ENCODE measurements around the gene L3MBTL2.
A peak's percentile ranks its signal among the peaks of the same experiment; 100 is the strongest.

Gene L3MBTL2

GRCh38 chr22:41248314-41248713 lies 43.2 kb downstream of the L3MBTL2 start:
- H3K9me3 Mint-ChIP-seq, result no peaks in the 10 kb centered on the region
- no peak for DNase-seq
- H3K36me3 Mint-ChIP-seq (ENCODE audit: low read depth), result peaks cover 26% of the 10 kb centered on the region
- H3K27me3 Mint-ChIP-seq (ENCODE audit: low read depth, poor library complexity), result peaks cover 5% of the 10 kb centered on the region
- H3K4me1 Mint-ChIP-seq, result no peaks in the 10 kb centered on the region
- no peak overlapping the region for H3K27ac Mint-ChIP-seq
- TF ChIP-seq CTCF (IDR thresholded peaks at IDR 0.05), result no peak
- H3K4me3 Mint-ChIP-seq, result no peak overlapping the region

DNA sequence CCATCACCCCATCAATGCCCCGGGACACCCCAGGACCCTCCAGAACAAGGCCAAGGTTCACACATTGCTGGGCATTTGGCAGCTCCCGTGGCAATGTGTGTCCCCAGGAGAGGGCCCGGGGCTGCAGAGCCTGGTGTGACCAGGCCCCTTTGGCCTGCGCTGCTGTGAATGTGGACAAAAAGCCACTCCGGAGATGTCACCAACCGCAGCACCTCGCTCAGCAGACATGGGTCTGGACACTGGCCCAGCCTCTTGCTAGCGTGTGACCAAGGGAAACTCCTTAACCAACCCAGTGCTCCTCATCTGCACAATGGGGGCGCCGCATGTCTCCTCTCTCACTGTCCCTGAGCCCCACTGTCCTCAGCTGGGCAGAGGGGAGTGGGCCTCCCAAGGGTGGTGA lies 43.6 kb downstream of the L3MBTL2 start:
- no peak for DNase-seq
- Mint-ChIP-seq H3K27me3 (ENCODE audit: low read depth, poor library complexity) (peaks cover 5% of the 10 kb centered on the region), H3K27ac (no peak overlapping the region), H3K4me1 (no peaks in the 10 kb centered on the region), H3K9me3 (no peaks in the 10 kb centered on the region), H3K36me3 (ENCODE audit: low read depth) (peaks cover 25% of the 10 kb centered on the region), H3K4me3 (no peak overlapping the region)
- no peak for TF ChIP-seq CTCF (IDR thresholded peaks at IDR 0.05)

- Mint-ChIP-seq H3K27ac (no peak overlapping the region), H3K36me3 (ENCODE audit: low read depth) (peaks cover 29% of the 10 kb centered on the region), H3K27me3 (ENCODE audit: low read depth, poor library complexity) (peaks cover 5% of the 10 kb centered on the region), H3K4me1 (no peaks in the 10 kb centered on the region), H3K9me3 (no peaks in the 10 kb centered on the region), H3K4me3 (no peak overlapping the region)
- no peak for DNase-seq
- no peak for TF ChIP-seq CTCF (IDR thresholded peaks at IDR 0.05)
Observed at GRCh38 chr22:41249442-41249841, 44.3 kb downstream of the L3MBTL2 start.

DNA sequence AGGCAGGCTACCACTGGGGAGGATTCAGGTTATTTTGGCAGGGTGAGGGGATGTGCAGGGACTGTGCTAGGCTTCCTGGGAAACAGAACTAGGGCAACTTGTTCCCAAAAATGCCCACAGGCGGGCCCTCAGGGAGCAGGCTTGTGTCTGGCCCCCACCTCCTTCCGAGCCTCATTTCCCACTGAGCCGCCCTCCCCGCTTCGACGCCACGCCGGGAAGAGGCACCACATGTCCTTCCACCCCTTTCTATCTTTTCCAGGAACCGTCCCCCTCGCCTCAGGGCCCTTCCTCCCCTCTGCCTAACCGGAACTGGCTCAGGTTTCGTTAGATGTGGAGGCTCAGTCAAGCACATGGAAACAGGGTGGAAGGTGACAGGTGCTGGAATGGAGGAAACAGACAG lies 45.0 kb downstream of the L3MBTL2 start:
- no peak overlapping the region for H3K4me3 Mint-ChIP-seq
- H3K36me3 Mint-ChIP-seq (ENCODE audit: low read depth), result peaks cover 33% of the 10 kb centered on the region
- H3K27me3 Mint-ChIP-seq (ENCODE audit: low read depth, poor library complexity), result peaks cover 7% of the 10 kb centered on the region
- no peaks in the 10 kb centered on the region for H3K4me1 Mint-ChIP-seq
- DNase-seq, result no peak
- peak overlapping the region; percentile 57 for H3K27ac Mint-ChIP-seq
- TF ChIP-seq CTCF (IDR thresholded peaks at IDR 0.05), result no peak
- no peaks in the 10 kb centered on the region for H3K9me3 Mint-ChIP-seq

- peaks cover 9% of the 10 kb centered on the region for H3K4me1 Mint-ChIP-seq
- H3K27me3 Mint-ChIP-seq (ENCODE audit: low read depth, poor library complexity), result peaks cover 11% of the 10 kb centered on the region
- no peak for DNase-seq
- no peaks in the 10 kb centered on the region for H3K9me3 Mint-ChIP-seq
- no peak overlapping the region for H3K4me3 Mint-ChIP-seq
- H3K36me3 Mint-ChIP-seq (ENCODE audit: low read depth), result peaks cover 50% of the 10 kb centered on the region
- no peak overlapping the region for H3K27ac Mint-ChIP-seq
- TF ChIP-seq CTCF (IDR thresholded peaks at IDR 0.05), result no peak
Observed at GRCh38 chr22:41252365-41252764, 47.3 kb downstream of the L3MBTL2 start.

DNA sequence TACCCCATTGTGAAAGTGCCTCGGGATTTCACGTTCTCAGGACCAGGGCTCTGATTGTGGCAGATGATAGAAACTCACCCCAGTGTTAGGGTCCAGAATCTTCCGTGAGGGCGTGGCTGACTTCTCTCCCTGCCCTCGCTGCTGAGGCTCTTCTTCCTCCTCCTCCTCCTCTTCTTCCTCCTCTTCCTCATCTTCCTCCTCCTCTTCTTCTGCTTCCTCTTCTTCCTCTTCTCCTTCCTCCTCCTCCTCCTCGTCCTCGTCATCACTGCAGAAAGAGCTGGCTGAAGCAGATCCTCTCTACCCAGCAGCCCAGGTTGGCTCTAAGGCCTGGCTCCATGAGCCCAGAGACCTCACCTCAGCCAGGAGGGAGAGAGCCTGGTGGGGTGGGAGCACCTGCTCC lies 49.1 kb downstream of the L3MBTL2 start:
- Mint-ChIP-seq H3K4me3 (no peak overlapping the region), H3K27me3 (ENCODE audit: low read depth, poor library complexity) (peaks cover 9% of the 10 kb centered on the region), H3K36me3 (ENCODE audit: low read depth) (peaks cover 54% of the 10 kb centered on the region), H3K4me1 (peaks cover 12% of the 10 kb centered on the region), H3K9me3 (no peaks in the 10 kb centered on the region), H3K27ac (no peak overlapping the region)
- TF ChIP-seq CTCF (IDR thresholded peaks at IDR 0.05), result no peak
- no peak for DNase-seq

Measured in nephron progenitor cell (in vitro differentiated cells).